Testis (tissue), 5 donors: ENCODE results near the gene PHIP. TPM values are rescaled to one million over a fixed set of nuclear protein-coding genes. Genes with fewer than 3 reads are reported as not detected.
A peak's percentile ranks its signal among the peaks of the same experiment; 100 is the strongest.

Experiments used
- DNase-seq: peaks from one replicate; pipeline ENCODE4 v3.0.0-alpha.2; 2019
- H3K27ac ChIP-seq, 2 donors: fragments of 200-600 bp; sonication (generic); one replicate each; pipeline ENCODE4 v1.5.1; 2019
- H3K27me3 ChIP-seq: fragments of 200-600 bp; sonication (generic); one replicate; pipeline ENCODE4 v1.5.1; 2019
- H3K36me3 ChIP-seq: fragments of 200-600 bp; sonication (generic); one replicate; pipeline ENCODE4 v1.5.1; 2017; ENCODE audit warnings: low read depth; ENCODE audit errors: missing control alignments
- H3K4me1 ChIP-seq: fragments of 200-600 bp; sonication (generic); one replicate; pipeline ENCODE4 v1.5.1; 2019
- H3K4me3 ChIP-seq, 2 donors: fragments of 200-600 bp; sonication (generic); one replicate each; pipeline ENCODE4 v1.5.1; 2017 to 2019
- H3K9me3 ChIP-seq: fragments of 200-600 bp; sonication (generic); one replicate; pipeline ENCODE4 v1.5.1; 2017
- POLR2A ChIP-seq: fragments of 450-650 bp; IDR thresholded peaks from one replicate; pipeline ENCODE4 v1.6.1; 2017; ENCODE audit warnings: antibody characterized with exemption, mild to moderate bottlenecking, moderate library complexity
- WGBS, 2 donors: methylation state at CpG; one replicate each; pipeline ENCODE4 v1.1.5; 2018; 5-methylcytosine and 5-hydroxymethylcytosine counted together
- intact Hi-C: fragments of 100-400 bp; cut with DNase I; formaldehyde crosslinking; loops from one replicate; pipeline ENCODE4 v1.15.1; 2023; ENCODE audit warnings: low total_unique reads
- long read RNA-seq, 2 donors: transcript quantifications; one replicate each; lab custom pipeline, GENCODE V29; 2026
- polyA plus RNA-seq: library from polyadenylated mRNA; stranded (reverse); fragments of 350-450 nt; fragmentation: Illumina TruSeq; extraction: RNeasy Lipid Tissue Mini Kit (QIAGEN cat#74804); gene quantifications from one replicate; pipeline ENCODE4 v1.2.3, GENCODE V29; 2014; ENCODE audit warnings: low read depth, low replicate concordance; ENCODE audit not compliant: insufficient read depth
- total RNA-seq, 2 donors: library from RNA; depleted of rRNA; stranded (reverse); fragments of >200 nt; gene quantifications; one replicate each; pipeline ENCODE4 v1.2.3, GENCODE V29; 2016
- TF ChIP-seq, protein P1 (sequence below), 3 experiments: fragments of 450-650 bp in 2 of 3; fragments of 200-600 bp in 1 of 3; sonication (generic) in 1 of 3; IDR thresholded peaks; one replicate each; pipeline ENCODE4 v1.5.1; 2016 to 2019; ENCODE audit warnings: antibody characterized with exemption in 3 of 3, mild to moderate bottlenecking in 2 of 3, moderate library complexity in 1 of 3

PHIP gene
- 10 to 100 TPM; 43.5 to 43.9 TPM for total RNA-seq
- 9.0 TPM for polyA plus RNA-seq
- long read RNA-seq, donor 1 = 0 reads
- long read RNA-seq, donor 2 = 0 reads

DNA sequence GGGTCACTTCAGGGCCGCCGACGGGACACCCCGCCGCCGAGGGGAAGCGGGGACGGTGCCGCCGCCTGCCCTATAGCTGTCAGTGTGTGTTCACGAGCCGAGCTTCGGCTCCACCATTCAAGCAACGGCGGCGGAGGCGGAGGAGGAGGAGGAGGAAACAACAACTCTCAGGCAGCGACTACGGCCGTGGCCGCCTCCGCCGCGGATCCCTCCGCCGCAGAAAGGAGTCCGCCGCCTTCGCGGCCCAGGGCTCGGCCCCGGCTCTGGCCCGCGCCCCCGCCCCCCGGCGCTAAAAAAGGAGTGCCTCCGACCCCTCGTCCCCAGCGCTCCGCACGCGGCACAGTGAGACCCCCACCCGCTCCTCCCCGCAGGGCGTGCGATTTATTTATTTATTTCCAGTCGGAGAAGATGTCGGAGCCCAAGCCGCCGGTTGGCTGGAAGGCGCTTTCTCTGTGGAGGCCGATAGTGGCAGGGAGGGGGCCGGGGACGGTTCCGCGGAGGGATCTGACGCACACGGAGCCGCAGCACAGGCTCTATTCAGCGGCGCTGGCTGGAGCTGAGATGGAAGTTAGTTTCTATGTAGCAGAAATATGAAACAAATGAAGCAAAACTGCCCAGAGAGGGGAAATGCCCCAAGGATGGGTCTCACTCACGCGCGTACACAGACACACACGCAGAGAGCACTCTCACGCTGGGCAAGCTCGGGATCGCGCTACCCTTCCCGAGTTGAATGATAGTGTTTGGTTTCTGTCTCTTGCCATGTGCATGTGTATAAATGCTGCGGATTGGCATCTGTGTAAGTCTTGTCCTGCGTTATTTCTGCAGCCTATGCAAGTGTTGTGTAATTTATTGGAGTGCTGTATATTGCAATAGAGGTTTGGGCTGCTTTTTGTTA is at the start of gene PHIP:
Gene PHIP (minus strand): TSS at position 180 of the 895 bp plus-strand sequence. CDS start 186 bp downstream, outside the sequence.
- Histone ChIP-seq H3K27ac (peak within 1 kb of the TSS; percentile 98 to 100), H3K36me3 (no peaks in the 10 kb centered on the region), H3K27me3 (no peaks in the 10 kb centered on the region), H3K4me1 (peaks cover 11% of the 10 kb centered on the region), H3K9me3 (no peaks in the 10 kb centered on the region), H3K4me3 (peak within 1 kb of the TSS; percentile 82 to 98)
- 0% methylated on average over 26 to 69 of the region's 73 CpGs for WGBS, 2 donors
- peak; percentile 95 for DNase-seq
- intact Hi-C loops = no loop called here
- TF ChIP-seq, protein P1, sequence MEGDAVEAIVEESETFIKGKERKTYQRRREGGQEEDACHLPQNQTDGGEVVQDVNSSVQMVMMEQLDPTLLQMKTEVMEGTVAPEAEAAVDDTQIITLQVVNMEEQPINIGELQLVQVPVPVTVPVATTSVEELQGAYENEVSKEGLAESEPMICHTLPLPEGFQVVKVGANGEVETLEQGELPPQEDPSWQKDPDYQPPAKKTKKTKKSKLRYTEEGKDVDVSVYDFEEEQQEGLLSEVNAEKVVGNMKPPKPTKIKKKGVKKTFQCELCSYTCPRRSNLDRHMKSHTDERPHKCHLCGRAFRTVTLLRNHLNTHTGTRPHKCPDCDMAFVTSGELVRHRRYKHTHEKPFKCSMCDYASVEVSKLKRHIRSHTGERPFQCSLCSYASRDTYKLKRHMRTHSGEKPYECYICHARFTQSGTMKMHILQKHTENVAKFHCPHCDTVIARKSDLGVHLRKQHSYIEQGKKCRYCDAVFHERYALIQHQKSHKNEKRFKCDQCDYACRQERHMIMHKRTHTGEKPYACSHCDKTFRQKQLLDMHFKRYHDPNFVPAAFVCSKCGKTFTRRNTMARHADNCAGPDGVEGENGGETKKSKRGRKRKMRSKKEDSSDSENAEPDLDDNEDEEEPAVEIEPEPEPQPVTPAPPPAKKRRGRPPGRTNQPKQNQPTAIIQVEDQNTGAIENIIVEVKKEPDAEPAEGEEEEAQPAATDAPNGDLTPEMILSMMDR (IDR thresholded peaks at IDR 0.05) = peak in 1 of 3 experiments; percentile 19
- TF ChIP-seq POLR2A = no peak

DNA sequence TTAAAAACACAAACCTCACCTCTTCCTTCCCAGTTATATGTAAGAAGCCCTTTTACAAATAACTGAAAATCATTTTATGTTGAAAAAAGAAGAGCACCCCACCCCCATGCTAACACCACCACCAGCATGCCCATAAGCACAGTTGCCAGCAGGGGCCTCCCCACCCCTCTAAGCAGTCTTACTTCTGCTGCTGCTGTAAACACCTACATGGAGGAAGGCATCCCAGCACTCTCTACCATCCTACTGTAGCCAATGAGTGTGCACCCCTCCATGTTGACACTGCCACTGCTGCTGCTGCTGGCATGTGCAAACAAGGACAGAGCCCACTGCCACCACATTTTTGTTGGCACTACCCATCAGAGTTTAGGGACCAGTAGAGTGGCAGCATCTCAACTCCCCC is 49.6 kb upstream of the PHIP start:
- no peak for TF ChIP-seq POLR2A
- TF ChIP-seq, protein P1 (IDR thresholded peaks at IDR 0.05) = no peak
- intact Hi-C loops = no loop called here
- no peaks in the 10 kb centered on the region for H3K4me1 ChIP-seq
- H3K9me3 ChIP-seq = no peaks in the 10 kb centered on the region
- no peak for DNase-seq
- no peaks in the 10 kb centered on the region for H3K27me3 ChIP-seq
- H3K36me3 ChIP-seq = no peaks in the 10 kb centered on the region
- no peak overlapping the region for H3K4me3 ChIP-seq
- no peak overlapping the region for H3K27ac ChIP-seq

DNA sequence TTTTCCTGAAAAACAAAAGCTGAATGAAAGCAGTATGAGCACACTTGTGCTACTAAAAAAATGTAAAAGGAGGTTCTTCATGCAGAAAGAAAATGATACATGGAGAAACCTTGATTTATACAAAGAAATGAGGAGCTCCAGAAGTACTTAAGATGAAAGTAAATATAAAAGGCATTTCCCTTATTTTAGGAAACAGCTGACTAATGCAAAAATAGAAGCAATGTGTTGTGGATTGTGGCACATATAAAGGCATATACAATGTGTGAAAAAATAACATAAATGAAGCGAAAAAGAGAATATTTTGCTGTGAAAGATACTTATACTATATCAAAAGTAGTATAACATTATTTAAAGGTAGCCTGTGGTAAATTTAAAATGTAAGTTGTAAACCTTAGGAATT is 41.2 kb upstream of the PHIP start:
- no peaks in the 10 kb centered on the region for H3K36me3 ChIP-seq
- WGBS, 2 donors = 91% methylated on average over 1 of the region's 1 CpG
- H3K9me3 ChIP-seq = no peaks in the 10 kb centered on the region
- no peaks in the 10 kb centered on the region for H3K27me3 ChIP-seq
- intact Hi-C loops = no loop called here
- no peak for DNase-seq
- no peak overlapping the region for H3K4me3 ChIP-seq
- TF ChIP-seq POLR2A = no peak
- TF ChIP-seq, protein P1 (IDR thresholded peaks at IDR 0.05) = no peak
- no peaks in the 10 kb centered on the region for H3K4me1 ChIP-seq
- H3K27ac ChIP-seq = no peak overlapping the region

GRCh38 chr6:79117752-79118151 is 39.7 kb upstream of the PHIP start:
- intact Hi-C loops = no loop called here
- Histone ChIP-seq H3K9me3 (no peaks in the 10 kb centered on the region), H3K36me3 (no peaks in the 10 kb centered on the region), H3K27ac (no peak overlapping the region), H3K4me1 (no peaks in the 10 kb centered on the region), H3K27me3 (no peaks in the 10 kb centered on the region), H3K4me3 (no peak overlapping the region)
- 74 to 78% methylated on average over 2 of the region's 2 CpGs for WGBS, 2 donors
- TF ChIP-seq POLR2A = no peak
- TF ChIP-seq, protein P1 (IDR thresholded peaks at IDR 0.05) = no peak
- DNase-seq = no peak
